OCI-LY7 (cell line): ENCODE data around the gene MAGED2.

Source experiments
- CTCF ChIP-seq: fragments of 200-600 bp; sonication (generic); conservative IDR thresholded peaks from 2 replicates; pipeline ENCODE4 v1.5.1; 2014; ENCODE audit warnings: mild to moderate bottlenecking, antibody characterized with exemption, low read length, moderate library complexity, mixed read lengths
- EZH2phosphoT487 ChIP-seq: fragments of 200-600 bp; sonication (generic); IDR thresholded peaks from 2 replicates; pipeline ENCODE4 v1.6.1; 2018; ENCODE audit warnings: low read depth, borderline replicate concordance, mild to moderate bottlenecking, mixed run types, antibody characterized with exemption, low read length, moderate library complexity, mixed read lengths

- TF ChIP-seq CTCF (no peak), EZH2phosphoT487 (no peak)
These were observed 12.8 kb upstream of the MAGED2 start for GRCh38 chrX:54794795-54795194.
